Right lobe of liver (tissue), 6 donors: Measurements from ENCODE around the gene SPA17. TPM values are rescaled to one million over a fixed set of nuclear protein-coding genes. Genes with fewer than 3 reads are reported as not detected.

Experiments used
- ATAC-seq, 4 donors: fragments of 200-7000 bp; cut with Tn5 transposase; one replicate each; pipeline ENCODE4 v1.9.1; 2020; ENCODE audit warnings: mild to moderate bottlenecking in 4 of 4, moderate library complexity in 4 of 4
- DNase-seq, 3 donors: peaks; one replicate each; pipeline ENCODE4 v3.0.0-alpha.2; 2020
- H3K27ac ChIP-seq, 3 donors: fragments of 200-600 bp; one replicate each; pipeline ENCODE4 v1.8.0; 2022
- H3K27me3 ChIP-seq, 2 donors: fragments of 200-600 bp; one replicate each; pipeline ENCODE4 v1.8.0; 2022
- H3K36me3 ChIP-seq, 4 donors: fragments of 200-600 bp; sonication (generic) in 1 of 4; one replicate each; pipeline versions ENCODE4 v1.5.1 to v1.8.0; 2017 to 2022; ENCODE audit warnings: control low read depth in 1 of 4
- H3K4me1 ChIP-seq, 4 donors: fragments of 200-600 bp; sonication (generic) in 1 of 4; one replicate each; pipeline versions ENCODE4 v1.5.1 to v1.8.0; 2017 to 2022; ENCODE audit warnings: control low read depth in 1 of 4
- H3K4me3 ChIP-seq, 3 donors: fragments of 200-600 bp; one replicate each; pipeline ENCODE4 v1.8.0; 2022
- H3K9me3 ChIP-seq, 4 donors: fragments of 200-600 bp; sonication (generic) in 1 of 4; one replicate each; pipeline versions ENCODE4 v1.5.1 to v1.8.0; 2017 to 2022; ENCODE audit warnings: control low read depth in 1 of 4
- POLR2A ChIP-seq: fragments of 450-650 bp; IDR thresholded peaks from one replicate; pipeline ENCODE4 v1.6.1; 2017; ENCODE audit warnings: antibody characterized with exemption, mild to moderate bottlenecking
- WGBS: methylation state at CpG from one replicate; pipeline ENCODE4 v1.1.6; 2018; ENCODE audit warnings: low coverage, low lambda C conversion rate; ENCODE audit not compliant: insufficient coverage; ENCODE audit errors: missing lambda C conversion rate; 5-methylcytosine and 5-hydroxymethylcytosine counted together
- intact Hi-C, 2 donors: fragments of 100-400 bp; cut with DNase I; formaldehyde crosslinking; loops; one replicate each; pipeline versions ENCODE4 v1.11.2 to v1.14.1; 2022
- total RNA-seq, 6 experiments: library from RNA; depleted of rRNA in 2 of 6; stranded (reverse); fragments of >200 nt in 2 of 6; fragmentation: NEBNext Ultra II Directional in 3 of 6; extraction: Animal tissue kit (Norgen Biotek cat#: 25700) in 3 of 6; gene quantifications; one replicate each; pipeline versions ENCODE4 v1.1.0 to v1.2.4, GENCODE V29; 2016 to 2023
- TF ChIP-seq, protein P1 (sequence below), 4 donors: fragments of 200-600 bp in 3 of 4; fragments of 450-650 bp in 1 of 4; IDR thresholded peaks; one replicate each; pipeline versions ENCODE4 v1.5.1 to v1.8.0; 2016 to 2022; ENCODE audit warnings: antibody characterized with exemption in 4 of 4, mild to moderate bottlenecking in 2 of 4
- donor health status: DM: no; HTN: yes; CAD: no.
- donor health status: DM: no; HTN: no; CAD: no.
- donor health status: DM: no; HTN: no; CAD: no.
- donor health status: DM: no; HTN: yes; CAD: no.
- donor health status: DM: no; HTN: yes; CAD: no.

The SPA17 gene
- total RNA-seq, 6 experiments from 2014 or later: 0.23 to 4.0 (median 1.2) TPM

DNA sequence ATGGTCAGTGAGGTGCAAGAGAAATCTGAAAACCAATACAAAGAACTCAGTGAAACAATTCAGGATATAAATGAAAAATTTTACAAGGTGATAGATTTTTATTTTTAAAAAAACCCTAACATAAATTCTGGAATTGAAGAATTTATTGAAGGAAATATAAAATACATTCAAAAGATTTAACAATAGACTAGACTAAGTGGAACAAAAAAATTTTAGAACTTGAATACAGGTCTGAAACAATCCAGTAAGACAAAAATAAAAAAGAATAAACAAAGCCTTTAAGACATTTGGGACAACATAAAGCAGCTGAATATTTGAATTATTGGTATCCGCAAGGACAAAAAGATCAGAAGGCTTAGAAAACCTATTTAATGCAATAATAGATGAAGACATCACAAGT lies 8.7 kb downstream of the SPA17 start:
- DNase-seq (no peak), ATAC-seq (no peak)
- Histone ChIP-seq H3K4me1 (no peaks in the 10 kb centered on the region), H3K27ac (no peak overlapping the region), H3K4me3 (no peak overlapping the region), H3K9me3 (peaks cover 0 to 3% (median 0%) of the 10 kb centered on the region in 4 donors), H3K36me3 (no peaks in the 10 kb centered on the region), H3K27me3 (no peaks in the 10 kb centered on the region)
- TF ChIP-seq, protein P1, sequence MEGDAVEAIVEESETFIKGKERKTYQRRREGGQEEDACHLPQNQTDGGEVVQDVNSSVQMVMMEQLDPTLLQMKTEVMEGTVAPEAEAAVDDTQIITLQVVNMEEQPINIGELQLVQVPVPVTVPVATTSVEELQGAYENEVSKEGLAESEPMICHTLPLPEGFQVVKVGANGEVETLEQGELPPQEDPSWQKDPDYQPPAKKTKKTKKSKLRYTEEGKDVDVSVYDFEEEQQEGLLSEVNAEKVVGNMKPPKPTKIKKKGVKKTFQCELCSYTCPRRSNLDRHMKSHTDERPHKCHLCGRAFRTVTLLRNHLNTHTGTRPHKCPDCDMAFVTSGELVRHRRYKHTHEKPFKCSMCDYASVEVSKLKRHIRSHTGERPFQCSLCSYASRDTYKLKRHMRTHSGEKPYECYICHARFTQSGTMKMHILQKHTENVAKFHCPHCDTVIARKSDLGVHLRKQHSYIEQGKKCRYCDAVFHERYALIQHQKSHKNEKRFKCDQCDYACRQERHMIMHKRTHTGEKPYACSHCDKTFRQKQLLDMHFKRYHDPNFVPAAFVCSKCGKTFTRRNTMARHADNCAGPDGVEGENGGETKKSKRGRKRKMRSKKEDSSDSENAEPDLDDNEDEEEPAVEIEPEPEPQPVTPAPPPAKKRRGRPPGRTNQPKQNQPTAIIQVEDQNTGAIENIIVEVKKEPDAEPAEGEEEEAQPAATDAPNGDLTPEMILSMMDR (IDR thresholded peaks at IDR 0.05): no peak
- no peak for TF ChIP-seq POLR2A
- WGBS: 93% methylated on average over 1 of the region's 1 CpG
- intact Hi-C loops: no loop called here

DNA sequence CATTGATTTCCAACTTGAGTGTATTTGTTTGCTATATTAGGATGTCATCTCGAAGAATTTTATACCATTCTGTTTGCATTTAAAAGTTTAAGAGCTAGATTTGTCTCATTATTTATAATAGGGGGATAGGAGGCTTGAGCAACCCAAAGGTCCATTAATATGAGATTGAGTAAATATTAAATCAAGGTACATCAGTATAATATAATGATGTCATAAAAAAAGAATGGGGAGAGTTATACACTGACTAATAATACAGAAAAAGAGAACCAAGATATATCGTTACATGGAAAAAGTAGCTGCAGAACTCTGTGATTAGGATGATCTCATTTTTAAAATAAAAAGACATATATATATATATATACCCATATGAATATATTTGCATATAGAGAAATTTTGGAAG lies 19.4 kb downstream of the SPA17 start:
- no peak for ATAC-seq
- H3K27ac ChIP-seq: no peak overlapping the region
- H3K9me3 ChIP-seq: no peaks in the 10 kb centered on the region
- DNase-seq: no peak
- no peaks in the 10 kb centered on the region for H3K27me3 ChIP-seq
- no peaks in the 10 kb centered on the region for H3K36me3 ChIP-seq
- no peak for TF ChIP-seq POLR2A
- TF ChIP-seq, protein P1 (IDR thresholded peaks at IDR 0.05): no peak
- WGBS: 88% methylated on average over 2 of the region's 2 CpGs
- intact Hi-C loops: no loop called here
- no peak overlapping the region for H3K4me3 ChIP-seq
- no peaks in the 10 kb centered on the region for H3K4me1 ChIP-seq

DNA sequence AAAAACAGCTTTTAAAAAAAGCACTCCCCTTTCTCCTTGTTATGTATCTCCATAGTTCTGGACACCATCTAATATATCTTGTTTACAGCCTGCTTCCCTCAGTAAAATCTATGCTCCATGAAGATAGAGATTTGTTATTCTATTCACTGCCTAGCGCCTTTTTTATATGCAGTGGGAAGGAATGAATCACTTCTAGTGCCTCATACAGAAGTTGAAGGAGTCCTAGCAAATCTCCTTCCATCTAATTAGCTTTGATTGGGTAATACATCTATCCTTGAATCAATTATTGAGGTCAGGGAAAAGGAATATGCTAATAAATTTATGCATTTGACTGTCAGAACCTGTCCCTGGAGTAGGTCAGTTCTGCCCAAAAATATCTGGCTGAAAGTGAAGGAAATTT lies 25.8 kb downstream of the SPA17 start:
- TF ChIP-seq, protein P1 (IDR thresholded peaks at IDR 0.05): no peak
- no peak for TF ChIP-seq POLR2A

DNA sequence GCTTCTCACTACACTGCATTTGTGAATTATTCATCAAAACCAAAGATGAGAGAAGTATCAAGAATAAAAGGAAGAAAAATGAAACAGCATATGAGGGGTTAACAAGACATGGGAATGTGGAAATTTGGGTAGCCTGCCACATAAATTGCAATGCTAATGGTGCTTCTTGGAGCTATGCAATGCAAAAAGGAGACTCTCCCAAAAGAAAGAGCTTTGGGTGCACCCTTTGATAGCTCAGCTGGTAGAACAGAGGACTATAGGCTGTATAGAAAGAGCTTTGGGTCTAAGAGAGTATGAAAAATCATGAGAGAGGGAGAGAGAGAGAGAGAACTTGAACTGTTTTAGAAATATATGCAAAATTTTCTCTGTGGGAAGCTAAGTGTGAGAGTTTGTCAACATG lies 26.3 kb downstream of the SPA17 start:
- ATAC-seq: no peak
- Histone ChIP-seq H3K27me3 (no peaks in the 10 kb centered on the region), H3K4me3 (no peak overlapping the region), H3K4me1 (no peaks in the 10 kb centered on the region), H3K9me3 (no peaks in the 10 kb centered on the region), H3K36me3 (no peaks in the 10 kb centered on the region), H3K27ac (no peak overlapping the region)
- intact Hi-C loops: no loop called here
- no peak for DNase-seq
- TF ChIP-seq, protein P1 (IDR thresholded peaks at IDR 0.05): no peak
- TF ChIP-seq POLR2A: no peak

More for the DNA sequence above, 25.8 kb downstream of the SPA17 start:
- DNase-seq: no peak
- Histone ChIP-seq H3K27me3 (no peaks in the 10 kb centered on the region), H3K9me3 (no peaks in the 10 kb centered on the region), H3K36me3 (no peaks in the 10 kb centered on the region), H3K27ac (no peak overlapping the region), H3K4me3 (no peak overlapping the region), H3K4me1 (no peaks in the 10 kb centered on the region)
- ATAC-seq: no peak
- intact Hi-C loops: no loop called here
- 62% methylated on average over 1 of the region's 1 CpG for WGBS

DNA sequence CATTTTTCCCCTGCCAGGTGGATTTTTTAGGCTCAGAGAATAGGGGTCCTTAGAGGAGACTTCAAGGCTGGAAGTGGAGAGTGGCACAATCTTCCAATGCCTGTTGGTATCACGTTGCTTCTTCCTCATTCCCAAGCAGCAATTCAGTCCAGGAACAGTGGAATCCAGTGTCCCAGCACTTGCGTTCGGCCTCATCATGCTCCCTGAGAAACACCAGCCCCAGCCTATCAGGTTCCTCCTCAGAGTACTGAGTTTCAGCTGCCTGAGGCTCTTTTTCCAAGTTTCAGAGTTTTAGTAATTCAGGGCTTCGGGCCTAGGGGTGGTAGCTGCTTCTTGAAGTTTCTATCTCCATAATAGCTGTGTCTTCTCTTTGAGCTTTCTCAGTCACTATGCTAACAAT lies 34.1 kb downstream of the SPA17 start:
- H3K36me3 ChIP-seq: no peaks in the 10 kb centered on the region
- no peaks in the 10 kb centered on the region for H3K4me1 ChIP-seq
- H3K9me3 ChIP-seq: no peaks in the 10 kb centered on the region
- DNase-seq (no peak), ATAC-seq (no peak)
- no peak overlapping the region for H3K27ac ChIP-seq
- H3K4me3 ChIP-seq: no peak overlapping the region
- no peaks in the 10 kb centered on the region for H3K27me3 ChIP-seq
- TF ChIP-seq POLR2A: no peak
- TF ChIP-seq, protein P1 (IDR thresholded peaks at IDR 0.05): no peak
- intact Hi-C loops: no loop called here
- 79% methylated on average over 4 of the region's 4 CpGs for WGBS
